Measurements from ENCODE around the gene SNTB2.
A peak's percentile ranks its signal among the peaks of the same experiment; 100 is the strongest.
"Not testable (repeated sequence)": the region's sequence is repeated elsewhere in the genome, so short reads cannot be mapped to it uniquely, and the experiment has no call there.

SNTB2 gene

GRCh38 chr16:69239851-69240250, 52.9 kb downstream of the SNTB2 start:
- no peak for DNase-seq

- DNase-seq: no peak
These were observed 53.4 kb downstream of the SNTB2 start for GRCh38 chr16:69240331-69240730.

GRCh38 chr16:69241926-69242325, 55.0 kb downstream of the SNTB2 start:
- DNase-seq: no peak

DNA sequence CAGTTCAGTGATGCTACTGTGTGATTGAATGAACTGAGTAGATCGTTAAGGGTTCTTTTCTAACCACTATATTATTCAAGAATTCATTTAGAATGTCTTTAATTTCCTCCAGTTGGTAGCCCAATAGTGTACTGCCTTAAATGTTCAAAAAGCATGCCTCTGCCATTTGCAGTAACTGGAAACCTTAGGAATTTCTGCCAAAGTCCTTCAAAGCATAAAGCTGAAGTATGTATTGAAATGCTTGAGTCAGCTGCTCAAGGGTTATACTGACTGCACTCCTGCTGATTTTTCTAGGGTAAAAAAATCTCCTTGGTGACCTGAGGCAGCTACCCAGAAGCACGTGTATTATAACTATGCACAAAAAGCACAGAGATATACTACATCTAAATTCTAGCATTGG, 56.5 kb downstream of the SNTB2 start:
- DNase-seq: no peak

DNA sequence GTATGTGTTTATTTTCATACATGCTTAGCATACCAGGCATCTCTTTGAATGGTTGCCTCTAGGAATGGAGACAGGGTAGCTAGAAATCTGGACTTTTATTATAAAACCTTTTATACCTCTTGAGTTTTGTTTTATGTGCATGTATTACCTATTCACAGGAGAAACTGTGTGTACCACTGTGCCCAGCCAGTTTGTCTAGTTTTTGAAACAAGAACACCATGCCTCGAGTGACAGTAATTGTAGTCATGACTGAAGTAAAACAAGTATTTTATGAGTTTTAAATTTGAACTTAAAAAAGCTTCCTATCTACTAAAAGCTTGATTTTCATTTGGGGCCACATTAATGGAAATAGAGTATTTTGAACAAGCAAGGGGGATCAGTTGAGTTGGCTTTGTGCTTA, 57.4 kb downstream of the SNTB2 start:
- DNase-seq: no peak

DNA sequence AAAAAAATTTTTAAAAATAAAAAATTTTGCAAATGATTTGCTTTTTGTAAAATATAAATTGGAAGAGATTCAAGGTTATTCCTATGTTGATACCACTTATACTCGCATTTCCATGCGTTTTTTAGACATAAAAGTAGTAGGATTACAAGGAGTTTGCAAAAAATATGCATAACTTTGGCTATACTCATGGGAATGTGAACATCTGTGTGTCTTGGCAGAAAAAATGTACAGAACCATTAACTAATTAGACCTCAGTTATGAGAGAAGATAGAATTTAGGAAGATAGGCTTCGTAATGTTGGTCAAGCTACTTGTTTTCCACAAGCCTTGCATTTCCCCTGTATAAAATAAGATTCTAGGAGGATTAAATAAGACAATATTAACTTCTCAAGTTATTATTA, 63.1 kb downstream of the SNTB2 start:
- DNase-seq: no peak

DNA sequence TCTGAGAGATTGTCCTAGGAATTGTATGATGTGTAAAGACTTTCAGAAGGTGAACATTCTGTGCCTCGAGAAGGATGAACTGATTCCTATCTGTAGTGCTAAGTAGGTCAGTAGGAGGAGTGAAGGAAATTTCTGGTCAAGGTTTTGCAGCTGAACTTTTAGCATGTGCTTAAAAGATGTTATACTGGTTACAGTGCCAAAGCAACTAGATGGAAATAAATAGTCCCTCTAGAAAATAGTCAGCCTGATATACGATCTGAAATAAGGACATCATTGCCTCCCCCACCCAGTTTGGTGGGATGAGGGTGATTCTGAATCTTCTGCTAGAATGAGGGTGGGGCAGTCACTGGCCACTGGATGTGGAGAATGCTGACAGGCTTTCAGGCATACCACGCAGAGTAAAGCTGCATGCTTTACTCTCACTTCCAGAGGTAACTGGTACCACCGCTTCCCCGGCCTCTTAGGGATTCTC, 66.9 kb downstream of the SNTB2 start:
- no peak for DNase-seq

- not testable (repeated sequence) for DNase-seq
These were observed 72.4 kb downstream of the SNTB2 start for GRCh38 chr16:69259428-69259764.

GRCh38 chr16:69260019-69260418, 73.1 kb downstream of the SNTB2 start:
- no peak for DNase-seq

- no peak for DNase-seq
These were observed 73.5 kb downstream of the SNTB2 start for GRCh38 chr16:69260506-69260905.

DNA sequence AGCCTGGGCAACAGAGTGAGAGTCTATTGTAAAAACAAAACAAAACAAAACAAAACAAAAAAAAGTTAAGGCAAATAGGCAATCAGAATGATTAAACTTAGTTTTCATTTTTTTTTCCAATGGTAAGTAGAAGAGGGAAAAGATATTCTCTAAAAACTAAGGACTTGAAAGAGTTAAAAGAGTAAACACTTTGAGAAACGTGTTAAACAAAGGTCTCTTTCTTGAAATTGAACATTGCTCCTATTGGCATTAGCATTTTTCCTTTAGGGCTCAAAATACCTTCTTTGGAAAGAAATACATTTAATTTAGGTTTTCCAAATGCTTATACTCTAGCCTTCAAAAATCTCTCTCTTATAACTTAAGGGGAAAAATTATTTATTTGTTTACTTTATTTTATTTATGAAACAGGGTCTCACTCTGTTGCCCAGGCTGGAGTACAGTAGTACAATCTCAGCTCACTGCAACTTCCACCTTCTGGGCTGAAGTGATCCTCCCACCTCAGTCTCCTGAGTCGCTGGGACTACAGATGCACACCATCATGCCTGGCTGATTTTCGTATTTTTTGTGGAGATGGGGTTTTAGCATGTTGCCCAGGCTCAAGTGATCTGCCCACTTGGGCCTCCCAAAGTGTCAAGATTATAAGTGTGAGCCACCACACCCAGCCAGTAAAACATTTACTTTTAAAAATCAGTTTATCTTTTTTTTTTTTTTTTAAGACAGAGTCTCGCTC, 79.5 kb downstream of the SNTB2 start:
- DNase-seq: no peak

DNA sequence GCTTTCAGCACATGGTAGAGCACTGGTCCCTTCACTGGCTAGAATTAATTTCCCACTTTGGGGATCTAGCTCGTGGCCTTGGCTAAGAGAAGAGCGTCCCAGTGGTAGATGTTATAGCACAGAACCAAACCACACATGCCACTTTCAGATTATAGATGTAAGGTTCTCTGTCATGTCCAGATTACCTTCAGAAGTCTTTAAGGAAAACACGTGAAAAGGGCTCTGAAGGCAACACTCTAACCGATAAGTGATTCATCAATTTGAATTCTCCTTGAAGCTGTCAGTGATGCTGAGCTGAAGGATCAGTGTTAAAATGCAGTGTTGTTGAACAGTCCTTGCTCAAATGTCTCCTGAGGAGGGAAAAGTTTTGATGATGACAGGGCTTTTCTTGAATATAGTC, 80.7 kb downstream of the SNTB2 start:
- no peak for DNase-seq

- no peak for DNase-seq
These were observed 83.4 kb downstream of the SNTB2 start for GRCh38 chr16:69270395-69270794.

GRCh38 chr16:69270831-69271230, 83.9 kb downstream of the SNTB2 start:
- no peak for DNase-seq

DNA sequence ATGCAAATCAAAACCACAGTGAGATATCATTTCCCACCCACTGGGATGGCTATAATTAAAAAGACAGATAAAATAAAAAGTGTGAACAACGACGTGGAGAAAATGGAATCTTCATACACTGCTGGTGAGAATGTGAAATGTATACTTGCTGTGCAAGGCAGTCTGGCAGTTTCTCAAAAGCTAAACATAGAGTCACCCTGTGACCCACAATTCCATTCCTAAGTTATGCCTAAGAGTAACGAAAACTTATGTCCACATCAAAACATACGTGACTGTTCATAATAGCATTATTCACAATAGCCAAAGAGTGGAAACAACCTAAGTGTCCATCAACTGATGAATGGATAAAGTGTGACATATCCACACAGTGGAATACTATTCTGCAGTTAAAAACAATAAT, 86.0 kb downstream of the SNTB2 start:
- no peak for DNase-seq

DNA sequence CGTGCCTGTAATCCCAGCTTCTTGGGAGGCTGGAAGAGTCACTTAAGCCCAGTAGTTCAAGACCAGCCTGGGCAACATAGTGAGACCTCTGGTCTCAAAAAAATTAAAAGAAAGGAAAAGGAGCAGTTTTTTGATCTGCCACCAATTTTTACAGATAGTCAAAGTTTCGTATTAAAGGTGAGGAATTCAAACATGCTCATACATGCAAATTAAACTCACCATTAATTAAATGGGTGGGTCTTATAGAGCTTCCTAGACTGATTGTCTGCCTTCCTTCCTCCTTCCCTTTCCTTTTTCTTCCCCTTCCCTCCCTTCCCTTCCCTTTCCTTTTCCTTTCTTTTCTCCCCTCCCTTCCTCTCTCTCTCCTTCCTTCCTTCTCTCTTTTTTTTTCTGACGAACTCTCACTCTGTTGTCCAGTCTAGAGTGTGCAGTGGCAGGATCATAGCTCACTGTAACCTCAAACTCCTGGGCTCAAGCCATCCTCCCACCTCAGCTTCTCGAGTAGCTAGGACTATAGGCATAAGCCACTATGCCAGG, 87.8 kb downstream of the SNTB2 start:
- no peak for DNase-seq

- DNase-seq: no peak
These were observed 89.5 kb downstream of the SNTB2 start for GRCh38 chr16:69276148-69277115.

GRCh38 chr16:69277413-69277812, 90.4 kb downstream of the SNTB2 start:
- DNase-seq: no peak

- no peak for DNase-seq
These were observed 96.9 kb downstream of the SNTB2 start for GRCh38 chr16:69283851-69284250.

DNA sequence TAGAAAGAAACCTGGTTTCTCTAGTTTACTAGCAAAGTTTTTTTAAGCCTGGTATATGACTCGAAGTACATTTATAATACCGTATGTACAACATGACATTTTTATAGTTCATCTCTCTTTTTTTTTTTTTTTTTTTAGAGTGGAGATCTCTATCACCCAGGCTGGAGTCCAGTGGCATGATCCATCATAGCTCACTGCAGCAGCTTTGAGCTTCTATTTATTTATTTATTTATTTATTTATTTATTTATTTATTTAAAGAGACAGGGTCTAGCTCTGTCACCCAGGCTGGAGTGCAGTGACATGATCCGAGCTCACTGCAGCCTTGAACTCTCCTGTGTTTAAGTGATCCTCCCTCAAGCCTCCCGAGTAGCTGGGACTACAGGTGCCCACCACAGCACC, 98.3 kb downstream of the SNTB2 start:
- DNase-seq: no peak

DNA sequence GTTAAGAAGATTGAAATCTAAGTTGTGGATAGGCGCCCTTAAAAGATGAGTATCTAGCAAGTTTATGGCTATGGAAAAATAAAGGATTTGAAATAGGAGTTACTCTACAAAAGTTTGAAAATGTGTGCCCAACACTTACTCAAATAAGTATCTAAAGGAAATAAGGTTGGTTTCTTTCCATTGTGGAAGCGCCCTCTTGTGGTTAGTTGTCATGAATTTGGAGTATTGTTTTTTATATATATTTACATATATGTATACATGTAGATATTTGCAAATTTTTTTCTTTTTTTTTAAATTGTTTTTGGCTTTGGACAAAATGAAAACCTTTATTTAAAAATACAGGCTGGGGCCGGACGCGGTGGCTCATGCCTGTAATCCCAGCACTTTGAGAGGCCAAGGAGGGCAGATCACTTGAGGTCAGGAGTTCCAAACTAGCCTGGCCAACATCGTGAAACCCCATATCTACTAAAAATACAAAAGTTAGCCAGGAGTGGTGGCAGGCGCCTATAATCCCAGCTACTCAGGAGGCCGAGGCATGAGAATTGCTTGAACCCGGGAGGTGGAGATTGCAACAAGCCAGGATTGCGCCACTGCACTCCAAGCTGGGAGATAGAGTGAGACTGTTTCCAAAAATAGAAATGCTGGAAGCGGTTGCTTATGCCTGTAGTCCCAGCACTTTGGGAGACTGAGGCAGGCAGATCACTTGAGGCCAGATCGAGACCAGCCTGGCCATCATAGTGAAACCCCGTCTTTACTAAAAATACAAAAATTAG, 100.2 kb downstream of the SNTB2 start:
- DNase-seq: peak; percentile 67

- DNase-seq: not testable (repeated sequence)
These were observed 104.7 kb downstream of the SNTB2 start for GRCh38 chr16:69291657-69292056.

DNA sequence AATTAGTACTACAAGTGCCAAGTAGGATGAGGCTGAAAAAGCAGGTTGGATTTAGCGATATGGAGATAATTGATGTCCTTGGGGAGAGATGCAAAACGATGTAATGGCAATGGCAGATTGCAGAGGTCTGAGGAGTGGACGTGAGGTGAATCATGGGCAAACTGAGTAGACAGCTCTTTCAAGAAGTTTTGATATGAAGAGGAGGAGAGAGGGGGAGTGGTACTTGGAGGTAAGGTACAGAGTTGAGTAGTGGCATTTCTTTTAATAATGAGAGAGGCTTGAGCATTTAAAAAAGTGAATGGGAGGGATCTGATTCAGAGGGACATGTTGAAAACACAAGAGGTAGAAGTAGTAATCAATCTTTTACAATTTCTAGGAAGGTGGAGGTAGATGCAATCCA, 106.4 kb downstream of the SNTB2 start:
- peak; percentile 31 for DNase-seq
